Activated effector memory CD4-positive, alpha-beta T cell treated with anti-CD3 and anti-CD28 coated beads, Interleukin-2, amount 50 U/mL, for 16 hours (primary cell): ENCODE results near the gene SH3PXD2A.

Experiments
- DNase-seq: peaks from one replicate; pipeline ENCODE4 v3.0.0-alpha.2; 2020

Gene SH3PXD2A

DNA sequence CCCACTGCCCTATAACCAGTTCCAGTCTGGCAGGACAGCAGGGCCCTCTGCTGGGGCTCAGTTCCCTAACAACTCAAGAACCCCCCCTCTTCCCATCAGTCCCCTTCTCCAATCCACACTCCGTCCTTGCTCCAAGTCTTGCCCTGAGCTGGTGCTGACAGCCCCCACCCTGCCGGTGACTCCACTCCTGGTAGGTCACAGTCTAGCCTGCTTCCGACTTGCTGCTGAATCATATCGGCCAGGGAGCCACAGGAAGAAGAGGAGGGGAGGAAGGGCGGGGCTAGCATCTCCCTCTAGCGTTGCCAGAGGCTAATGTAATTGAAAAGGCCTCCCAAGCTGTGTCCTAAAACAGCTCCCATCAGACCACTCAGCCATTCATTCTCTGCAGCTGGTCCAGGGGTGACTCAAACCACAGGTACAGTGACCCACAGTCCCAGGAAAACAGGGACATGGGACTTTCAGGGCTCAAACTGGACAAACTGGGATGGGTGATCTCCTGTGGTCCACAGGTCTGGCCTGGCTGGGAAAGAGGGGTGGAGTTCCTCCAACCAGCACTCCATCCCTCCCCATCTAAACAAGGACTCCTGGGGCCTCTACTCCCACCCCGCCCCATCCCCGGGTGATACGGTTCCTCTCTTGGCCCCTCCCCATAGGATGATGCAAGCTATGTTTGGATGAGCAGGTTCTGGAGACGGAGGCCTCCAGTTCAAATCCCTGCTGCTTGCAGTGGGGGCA, 158.8 kb downstream of the SH3PXD2A start:
- peak; percentile 91 for DNase-seq

GRCh38 chr10:103696094-103696410, 159.3 kb downstream of the SH3PXD2A start:
- no peak for DNase-seq

DNA sequence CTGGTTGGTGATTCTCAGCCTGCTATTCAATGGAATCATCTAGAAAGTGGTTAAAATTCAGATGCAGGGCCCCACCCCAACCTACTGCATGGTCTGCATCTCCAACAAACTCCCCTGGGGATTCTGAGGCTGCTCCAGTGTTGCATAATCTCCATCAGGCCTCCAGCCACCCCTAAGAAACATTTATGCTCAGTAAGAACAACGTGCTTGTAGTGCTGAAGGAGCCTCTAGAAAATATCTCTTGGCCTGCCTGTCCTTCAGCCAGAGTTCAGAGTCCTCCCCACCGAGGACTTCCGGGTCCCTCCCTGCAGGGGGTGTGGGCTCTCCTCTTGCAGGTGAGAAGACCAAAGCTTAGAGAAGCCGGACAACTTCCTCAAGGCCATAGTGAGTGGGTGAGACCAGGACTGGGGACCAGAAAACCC, 159.8 kb downstream of the SH3PXD2A start:
- DNase-seq = no peak

DNA sequence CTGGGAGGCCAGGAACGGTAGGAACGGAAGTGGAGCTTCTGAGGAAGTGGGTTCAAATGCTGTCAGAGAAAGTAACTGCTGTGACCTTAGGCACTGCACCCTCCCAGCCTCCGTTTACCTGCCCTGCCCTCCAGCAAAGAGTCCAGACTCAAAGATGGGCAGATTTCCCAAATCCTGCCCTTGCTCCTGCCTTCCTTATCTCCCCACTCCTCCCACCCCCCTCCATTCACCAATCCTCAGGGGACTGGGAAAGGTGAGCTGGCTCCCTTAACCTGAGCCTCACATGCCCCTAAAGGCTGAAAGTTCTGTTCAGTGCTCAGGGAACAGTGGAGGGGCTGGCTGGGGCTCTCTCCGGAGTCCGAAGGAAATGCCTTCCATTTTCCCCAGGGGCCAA, 161.6 kb downstream of the SH3PXD2A start:
- DNase-seq = no peak

- peak; percentile 76 for DNase-seq
Observed at GRCh38 chr10:103692952-103693811, 162.2 kb downstream of the SH3PXD2A start.

DNA sequence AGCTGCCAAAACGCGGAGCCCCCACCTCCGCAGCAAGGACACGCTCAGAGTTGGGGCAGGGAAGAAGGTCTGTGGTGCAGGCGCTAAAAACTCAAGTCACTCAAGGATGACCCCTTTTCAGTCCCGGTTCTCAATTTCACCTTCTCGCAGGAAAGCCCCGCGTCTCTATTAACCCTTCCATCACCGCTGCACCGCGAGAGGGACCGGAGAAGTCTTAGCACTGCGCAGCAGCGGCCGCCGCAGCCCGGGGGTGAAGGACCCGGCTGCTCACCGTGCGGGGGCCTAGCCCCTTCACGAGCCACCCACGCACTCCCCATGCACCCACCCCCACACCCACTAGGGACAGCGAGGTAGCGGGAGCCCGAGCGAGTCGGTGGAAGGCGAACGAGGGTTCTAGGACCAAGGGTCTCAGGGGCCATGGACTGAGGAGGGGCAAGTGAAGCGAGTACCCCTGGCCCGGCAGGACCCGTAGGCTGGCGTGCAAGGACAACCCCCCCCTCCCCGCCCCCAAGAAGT, 162.9 kb downstream of the SH3PXD2A start:
- peak; percentile 72 for DNase-seq

DNA sequence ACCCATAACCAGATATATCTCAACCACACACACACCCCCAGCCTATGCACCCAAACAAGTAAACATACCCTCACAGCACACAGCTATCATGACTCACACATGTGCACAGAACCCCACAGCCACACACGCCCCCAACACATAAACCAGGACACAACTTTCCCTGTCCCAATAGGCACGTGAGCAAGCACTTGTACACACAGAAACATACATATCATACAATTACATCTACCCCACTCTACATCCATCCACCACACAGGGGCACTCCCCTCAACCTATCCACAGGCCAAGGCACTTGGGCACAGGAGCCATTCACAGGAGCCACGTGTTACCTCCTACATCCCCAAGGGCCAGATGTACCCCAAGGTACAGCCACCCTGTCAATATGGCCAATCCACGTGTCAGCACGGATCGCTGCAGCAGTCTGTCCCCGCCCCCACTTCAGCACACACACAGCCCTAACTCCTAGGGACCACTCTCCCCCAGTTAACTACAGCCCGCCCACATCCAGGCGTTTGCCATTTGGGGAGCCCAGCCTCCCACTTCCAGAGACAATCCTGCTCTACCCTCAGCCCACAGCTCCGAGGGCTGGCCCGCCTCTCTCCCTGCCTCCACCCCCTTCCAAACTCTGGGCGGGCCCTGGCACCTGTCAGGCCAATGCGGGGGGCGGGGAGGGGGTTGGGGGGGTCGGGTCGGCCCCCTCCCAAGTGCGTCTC, 163.5 kb downstream of the SH3PXD2A start:
- no peak for DNase-seq

DNA sequence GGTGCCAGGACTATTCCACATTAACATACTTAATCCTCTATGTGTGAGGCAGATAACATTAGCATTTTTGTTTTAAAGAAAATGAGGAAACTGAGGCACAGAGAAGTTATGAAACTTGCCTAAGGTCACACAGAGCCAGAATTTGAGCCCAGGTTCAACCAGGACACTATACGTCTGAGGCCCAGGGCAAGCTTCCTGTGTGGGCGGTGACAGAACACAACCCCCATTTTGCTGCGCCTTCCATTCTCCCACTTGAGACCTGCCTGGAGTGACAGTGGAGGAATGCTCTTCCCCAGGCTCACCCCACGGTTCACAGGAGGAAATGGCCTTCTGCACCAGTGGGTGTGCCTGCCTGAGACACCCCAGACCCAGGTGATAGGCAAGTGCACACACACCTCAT, 164.1 kb downstream of the SH3PXD2A start:
- no peak for DNase-seq

GRCh38 chr10:103690281-103690680, 165.1 kb downstream of the SH3PXD2A start:
- no peak for DNase-seq

DNA sequence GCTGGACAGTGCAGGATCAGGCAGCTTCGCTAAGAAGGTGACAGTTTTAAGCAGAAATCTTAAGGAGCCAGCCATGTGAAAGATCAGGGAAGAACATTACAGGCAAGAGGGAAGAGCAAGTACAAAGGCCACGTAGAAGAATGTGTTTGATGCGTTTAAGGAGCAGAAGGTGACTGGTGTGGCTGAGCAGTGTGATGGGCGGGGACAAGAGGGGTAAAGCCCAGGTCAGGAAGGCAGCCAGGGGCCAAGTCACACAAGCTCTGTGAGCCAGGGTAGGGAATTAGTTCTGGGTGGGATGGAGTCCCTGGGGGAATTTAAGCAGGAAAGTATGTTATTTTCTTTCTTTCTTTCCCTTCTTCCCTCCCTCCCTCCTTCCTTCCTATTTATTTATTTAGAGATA, 166.9 kb downstream of the SH3PXD2A start:
- no peak for DNase-seq

DNA sequence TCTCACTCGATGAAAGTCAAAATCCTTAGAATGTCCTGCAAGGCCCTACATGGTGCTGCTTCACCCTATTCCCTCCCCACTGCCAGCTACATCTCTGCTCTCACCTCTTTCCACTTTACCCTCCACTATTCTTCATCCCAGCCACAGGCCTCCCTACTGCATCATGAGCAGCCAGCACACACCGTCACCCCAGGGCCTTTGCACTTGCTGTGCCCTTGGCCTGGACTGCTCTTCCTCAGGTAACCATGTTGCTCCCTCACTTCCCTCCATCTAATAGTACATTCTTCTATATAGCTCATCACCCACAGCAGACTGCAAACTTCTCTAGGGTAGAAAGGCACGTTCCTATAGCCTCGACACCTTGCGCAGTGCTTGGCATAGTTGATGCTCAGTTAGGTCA, 167.7 kb downstream of the SH3PXD2A start:
- DNase-seq = no peak

- no peak for DNase-seq
Observed at GRCh38 chr10:103687172-103687571, 168.2 kb downstream of the SH3PXD2A start.

- DNase-seq = peak; percentile 91
Observed at GRCh38 chr10:103685880-103686669, 169.3 kb downstream of the SH3PXD2A start.

- DNase-seq = no peak
Observed at GRCh38 chr10:103683851-103684250, 171.5 kb downstream of the SH3PXD2A start.

- DNase-seq = no peak
Observed at GRCh38 chr10:103682631-103683030, 172.7 kb downstream of the SH3PXD2A start.

- no peak for DNase-seq
Observed at GRCh38 chr10:103681617-103682399, 173.6 kb downstream of the SH3PXD2A start.

- DNase-seq = no peak
Observed at GRCh38 chr10:103680869-103681236, 174.5 kb downstream of the SH3PXD2A start.

- DNase-seq = no peak
Observed at GRCh38 chr10:103679096-103679790, 176.1 kb downstream of the SH3PXD2A start.

- DNase-seq = peak; percentile 95
Observed at GRCh38 chr10:103678178-103678526, 177.2 kb downstream of the SH3PXD2A start.

DNA sequence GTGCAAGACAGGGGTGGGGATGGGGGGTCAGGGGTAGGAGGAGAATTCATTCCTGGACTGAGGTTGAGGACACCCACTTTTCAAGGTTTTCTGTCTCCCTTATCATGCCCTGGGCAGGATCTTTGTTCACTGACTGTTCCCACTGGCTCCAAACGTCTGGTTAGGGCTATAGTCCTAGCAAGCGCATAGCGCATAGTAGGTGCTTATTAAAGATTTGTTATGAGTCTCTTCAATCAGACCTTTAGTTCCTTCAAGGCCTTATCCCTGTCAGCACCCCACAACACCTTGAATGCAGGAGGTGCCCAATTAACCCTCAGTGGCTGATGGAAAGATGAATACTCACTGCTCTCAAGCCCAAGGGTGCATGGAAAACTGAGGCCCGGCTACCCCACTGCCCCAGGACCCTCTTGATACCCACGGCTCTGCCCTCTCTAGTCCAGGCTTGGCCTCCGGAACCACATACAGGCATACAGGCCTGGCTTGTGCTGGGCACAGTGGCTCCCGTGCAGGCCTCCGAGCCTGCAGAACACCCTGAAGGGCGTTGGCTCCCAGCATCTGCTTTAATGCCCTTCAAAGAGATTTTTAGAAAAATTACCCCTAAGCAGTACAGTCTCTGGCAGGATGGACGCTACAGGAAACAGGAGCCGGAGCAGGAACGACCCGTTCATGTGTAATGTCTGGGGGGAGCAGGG, 177.7 kb downstream of the SH3PXD2A start:
- no peak for DNase-seq
